NCI-H460 (cell line): ENCODE data around the gene BTBD2. TPM values are rescaled to one million over a fixed set of nuclear protein-coding genes. Genes with fewer than 3 reads are reported as not detected.
A peak's percentile ranks its signal among the peaks of the same experiment; 100 is the strongest.

Experiments used
- DNase-seq: peaks from one replicate; pipeline ENCODE4 v3.0.0-alpha.2; 2016; ENCODE audit warnings: low read depth; ENCODE audit errors: extremely low read depth
- total RNA-seq: library from RNA; depleted of rRNA; stranded (reverse); fragments of >200 nt; shearing (Covaris generic); gene quantifications from 2 replicates; pipeline ENCODE4 v1.2.3, GENCODE V29; 2014

Gene BTBD2
- total RNA-seq, 1 experiment from 2014 or later: 32.9 TPM

- peak; percentile 79 for DNase-seq
Measured at GRCh38 chr19:2050991-2051772, 35.7 kb upstream of the BTBD2 start, which contains the start of gene MKNK2. Gene MKNK2 (minus strand): TSS chr19:2051244. CDS start chr19:2050851, 393 bp downstream.

- no peak for DNase-seq
Measured at GRCh38 chr19:2050349-2050990, 35.0 kb upstream of the BTBD2 start.

GRCh38 chr19:2049741-2050348, 34.3 kb upstream of the BTBD2 start:
- DNase-seq: no peak

GRCh38 chr19:2048959-2049740, 33.6 kb upstream of the BTBD2 start:
- DNase-seq: no peak

GRCh38 chr19:2048104-2048958, 32.8 kb upstream of the BTBD2 start:
- no peak for DNase-seq

- no peak for DNase-seq
Measured at GRCh38 chr19:2047449-2048103, 32.1 kb upstream of the BTBD2 start.

GRCh38 chr19:2047076-2047448, 31.5 kb upstream of the BTBD2 start:
- DNase-seq: no peak

GRCh38 chr19:2046046-2046907, 30.8 kb upstream of the BTBD2 start:
- no peak for DNase-seq

- DNase-seq: no peak
Measured at GRCh38 chr19:2045501-2046045, 30.1 kb upstream of the BTBD2 start.

GRCh38 chr19:2044709-2045500, 29.4 kb upstream of the BTBD2 start:
- DNase-seq: no peak

GRCh38 chr19:2043961-2044708, 28.6 kb upstream of the BTBD2 start:
- DNase-seq: no peak

- DNase-seq: no peak
Measured at GRCh38 chr19:2043251-2043641, 27.7 kb upstream of the BTBD2 start.

- no peak for DNase-seq
Measured at GRCh38 chr19:2042485-2043250, 27.2 kb upstream of the BTBD2 start.

GRCh38 chr19:2041683-2042484, 26.4 kb upstream of the BTBD2 start:
- DNase-seq: peak; percentile 90

- DNase-seq: no peak
Measured at GRCh38 chr19:2041433-2041682, 25.8 kb upstream of the BTBD2 start.
